ENCODE results near the gene PTPN4. TPM values are rescaled to one million over a fixed set of nuclear protein-coding genes. Genes with fewer than 3 reads are reported as not detected.

The PTPN4 gene
- total and polyA plus RNA-seq, 9 of the 15 experiments (the other 6 are each of a cell fraction or from before 2014, with no cell fraction given): 5.0 to 32.8 (median 27.3) TPM

DNA sequence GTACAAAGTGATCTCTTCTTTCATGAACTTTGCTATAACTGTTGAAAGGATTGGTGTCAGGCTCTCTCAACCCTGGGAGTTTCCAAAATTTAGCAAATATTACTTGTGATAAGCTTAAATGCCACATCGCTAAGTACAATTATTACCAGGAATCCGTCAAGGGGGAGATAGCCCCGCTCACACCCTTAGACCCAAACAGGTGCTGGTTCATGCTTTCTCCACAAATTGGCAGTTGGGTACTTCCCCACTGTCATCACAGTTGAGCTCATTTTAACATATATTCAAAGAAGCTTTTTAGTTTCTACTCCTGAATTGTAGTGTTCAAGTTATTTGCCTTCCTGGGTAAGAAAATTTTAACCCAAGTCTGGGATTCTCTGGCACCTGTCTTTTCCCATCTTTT lies 223.4 kb downstream of the PTPN4 start:
- CTCF ChIA-PET (ENCODE audit: low intra/inter-chr PET ratio): no interaction called here
- in situ Hi-C loops (cut with MboI): no loop called here
- WGBS (ENCODE audit: insufficient coverage, low coverage, missing lambda C conversion rate): 60% methylated on average over 3 of the region's 3 CpGs

More for the DNA sequence above, 223.4 kb downstream of the PTPN4 start:
- TF ChIP-seq SPI1 (IDR thresholded peaks at IDR 0.05; ENCODE audit: borderline replicate concordance, low read depth, low read length) (no peak), ZFPM2 (CRISPR knock-in tag; IDR thresholded peaks at IDR 0.05) (no peak), ZFP30 (CRISPR knock-in tag; IDR thresholded peaks at IDR 0.05; ENCODE audit: borderline replicate concordance) (no peak), CC2D1A (IDR thresholded peaks at IDR 0.05) (no peak), NBN (IDR thresholded peaks at IDR 0.05; ENCODE audit: low read depth) (no peak), ETS2 (tag; IDR thresholded peaks at IDR 0.05; ENCODE audit: borderline replicate concordance, poor library complexity, severe bottlenecking) (no peak), ZNF518B (CRISPR knock-in tag; IDR thresholded peaks at IDR 0.05) (no peak), ZBTB17 (CRISPR knock-in tag; IDR thresholded peaks at IDR 0.05) (no peak), ILK (tag; IDR thresholded peaks at IDR 0.05; ENCODE audit: borderline replicate concordance, low read depth) (no peak), MTF1 (CRISPR knock-in tag; IDR thresholded peaks at IDR 0.05; ENCODE audit: borderline replicate concordance) (no peak), HOXB6 (CRISPR knock-in tag; IDR thresholded peaks at IDR 0.05; ENCODE audit: borderline replicate concordance) (no peak), KAT2B (IDR thresholded peaks at IDR 0.05; ENCODE audit: low read depth, low read length) (no peak), HMGN3 (IDR thresholded peaks at IDR 0.05; ENCODE audit: borderline replicate concordance, extremely low read depth, insufficient read length, low read depth, low read length) (no peak), GABPB1 (CRISPR knock-in tag; IDR thresholded peaks at IDR 0.05) (no peak), GATA2 (CRISPR knock-in tag; IDR thresholded peaks at IDR 0.05) (no peak), ZHX1 (conservative IDR thresholded peaks at IDR 0.05; ENCODE audit: low read length) (no peak)
- TF ChIP-seq, protein P1, sequence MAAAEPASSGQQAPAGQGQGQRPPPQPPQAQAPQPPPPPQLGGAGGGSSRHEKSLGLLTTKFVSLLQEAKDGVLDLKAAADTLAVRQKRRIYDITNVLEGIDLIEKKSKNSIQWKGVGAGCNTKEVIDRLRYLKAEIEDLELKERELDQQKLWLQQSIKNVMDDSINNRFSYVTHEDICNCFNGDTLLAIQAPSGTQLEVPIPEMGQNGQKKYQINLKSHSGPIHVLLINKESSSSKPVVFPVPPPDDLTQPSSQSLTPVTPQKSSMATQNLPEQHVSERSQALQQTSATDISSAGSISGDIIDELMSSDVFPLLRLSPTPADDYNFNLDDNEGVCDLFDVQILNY (CRISPR knock-in tag; IDR thresholded peaks at IDR 0.05): no peak
- FAIRE-seq: no peak
- Histone ChIP-seq H3K79me2 (ENCODE audit: control insufficient read depth, insufficient read depth, low read length) (no peaks in the 10 kb centered on the region), H3K9ac (ENCODE audit: insufficient read depth in 1 of 2, low read depth in 2 of 2, low read length in 2 of 2) (no peak overlapping the region), H3K27me3 (ENCODE audit: control insufficient read depth in 2 of 2, insufficient read depth in 2 of 2, low read length in 2 of 2) (no peaks in the 10 kb centered on the region), H3K36me3 (ENCODE audit: control insufficient read depth, insufficient read depth, low read length) (no peaks in the 10 kb centered on the region), H3K9me3 (replicated peaks; ENCODE audit: control insufficient read depth, insufficient read depth, low read depth, low read length) (no peaks in the 10 kb centered on the region), H3K4me2 (ENCODE audit: insufficient read depth, low read length) (no peak overlapping the region), H3K4me3 (no peak overlapping the region), H3K27ac (ENCODE audit: extremely low read depth, low read depth, low read length) (no peak overlapping the region), H2AFZ (ENCODE audit: low read depth, low read length) (no peak overlapping the region), H3K4me1 (replicated peaks in 1 of 2; ENCODE audit: control insufficient read depth in 2 of 2, insufficient read depth in 2 of 2, low read length in 2 of 2) (no peaks in the 10 kb centered on the region), H4K20me1 (replicated peaks; ENCODE audit: control insufficient read depth, insufficient read depth, low read length) (no peaks in the 10 kb centered on the region), H3K9me1 (ENCODE audit: control insufficient read depth, insufficient read depth, low read length) (no peaks in the 10 kb centered on the region)
- DNase-seq (ENCODE audit: extremely low read depth in 1 of 4, low spot score in 3 of 4): no peak
- no TSS peak for BruUV-seq (replicated peaks)
- POLR2A ChIA-PET: interaction anchor here (0.7 to 1.6 kb wide), 2 partner anchors 11 to 28 kb away, joined by 3 read pairs; no protein-coding TSS in a partner anchor
- ATAC-seq: no peak
- intact Hi-C loops (cut with micrococcal nuclease): no loop called here

Data from K562 (cell line).